HCT116 (cell line): ENCODE results near the gene CNTN5.

Experiments
- CTCF ChIP-seq, 3 experiments: fragments of 200-600 bp in 1 of 3; sonication (generic) in 1 of 3; IDR thresholded peaks in 2 of 3; conservative IDR thresholded peaks in 1 of 3; 2 replicates each; pipeline ENCODE4 v1.5.1; 2012 to 2017; ENCODE audit warnings: low read depth in 2 of 3, low read length in 2 of 3, antibody characterized with exemption in 1 of 3, borderline replicate concordance in 1 of 3, control low read depth in 1 of 3, mild to moderate bottlenecking in 1 of 3, mixed read lengths in 1 of 3, mixed run types in 1 of 3, moderate library complexity in 1 of 3; ENCODE audit not compliant: insufficient read depth in 1 of 3
- EZH2phosphoT487 ChIP-seq: fragments of 200-600 bp; IDR thresholded peaks from 2 replicates; pipeline ENCODE4 v1.6.1; 2018; ENCODE audit warnings: antibody characterized with exemption, borderline replicate concordance
- POLR2AphosphoS5 ChIP-seq: IDR thresholded peaks from 2 replicates; pipeline ENCODE4 v1.6.1; 2011; ENCODE audit warnings: mild to moderate bottlenecking, low read depth, low read length, moderate library complexity

GRCh38 chr11:99925968-99926367, 905.2 kb downstream of the CNTN5 start:
- TF ChIP-seq CTCF (IDR thresholded peaks at IDR 0.05 in 2 of 3, conservative IDR thresholded peaks at IDR 0.05 in 1 of 3; ENCODE audit: borderline replicate concordance in 1 of 3, insufficient read depth in 1 of 3, low read depth in 2 of 3, low read length in 2 of 3), result no peak
- TF ChIP-seq EZH2phosphoT487, result no peak
- no peak for TF ChIP-seq POLR2AphosphoS5
